Loucy (cell line): ENCODE measurements around the gene NEMP2.

ENCODE experiments used
- H2AFZ ChIP-seq: fragments of 200-600 bp; sonication (generic); 2 replicates; pipeline ENCODE4 v1.6.0; 2016; ENCODE audit warnings: antibody characterized with exemption, mild to moderate bottlenecking, low read length, moderate library complexity
- H3F3A ChIP-seq: fragments of 200-600 bp; 2 replicates; pipeline ENCODE4 v1.6.0; 2016; ENCODE audit warnings: antibody characterized with exemption, low read depth, mild to moderate bottlenecking
- H3K27me3 ChIP-seq: fragments of 200-600 bp; sonication (generic); 2 replicates; pipeline ENCODE4 v1.6.1; 2014; ENCODE audit warnings: low read length, mild to moderate bottlenecking; ENCODE audit not compliant: insufficient read depth, poor library complexity, severe bottlenecking
- H3K36me3 ChIP-seq: fragments of 200-600 bp; sonication (generic); 2 replicates; pipeline ENCODE4 v1.6.1; 2016; ENCODE audit warnings: low read length; ENCODE audit not compliant: insufficient read depth
- H3K4me1 ChIP-seq: fragments of 200-600 bp; sonication (generic); 2 replicates; pipeline ENCODE4 v1.5.1; 2014; ENCODE audit warnings: low read length, mild to moderate bottlenecking; ENCODE audit not compliant: insufficient read depth, poor library complexity, severe bottlenecking
- H3K4me2 ChIP-seq: fragments of 200-600 bp; sonication (generic); 2 replicates; pipeline ENCODE4 v1.6.0; 2014; ENCODE audit warnings: antibody characterized with exemption, low read length, low read depth, mild to moderate bottlenecking; ENCODE audit not compliant: poor library complexity, severe bottlenecking
- H3K4me3 ChIP-seq: fragments of 200-600 bp; sonication (generic); 2 replicates; pipeline ENCODE4 v1.5.1; 2014; ENCODE audit warnings: low read length, mild to moderate bottlenecking, mixed read lengths; ENCODE audit not compliant: poor library complexity, severe bottlenecking
- H3K79me2 ChIP-seq: fragments of 200-600 bp; sonication (generic); 2 replicates; pipeline ENCODE4 v1.6.1; 2014; ENCODE audit warnings: low read length; ENCODE audit not compliant: insufficient read depth
- H3K9ac ChIP-seq: fragments of 200-600 bp; sonication (generic); 2 replicates; pipeline ENCODE4 v1.6.0; 2014; ENCODE audit warnings: mild to moderate bottlenecking, low read depth, low read length, moderate library complexity; ENCODE audit not compliant: poor library complexity, severe bottlenecking
- H3K9me2 ChIP-seq: fragments of 200-600 bp; sonication (generic); replicated peaks from 2 replicates; pipeline ENCODE4 v1.6.1; 2016; ENCODE audit warnings: low read depth, low read length, mixed read lengths
- H3K9me3 ChIP-seq: fragments of 200-600 bp; sonication (generic); 2 replicates; pipeline ENCODE4 v1.6.1; 2014; ENCODE audit warnings: mild to moderate bottlenecking, antibody characterized with exemption, low read length, low read depth; ENCODE audit not compliant: insufficient read depth
- H4K20me1 ChIP-seq: fragments of 200-600 bp; sonication (generic); 2 replicates; pipeline ENCODE4 v1.6.0; 2014; ENCODE audit warnings: antibody characterized with exemption, low read length, mild to moderate bottlenecking; ENCODE audit not compliant: insufficient read depth, poor library complexity, severe bottlenecking
- EZH2phosphoT487 ChIP-seq: fragments of 200-600 bp; IDR thresholded peaks from 2 replicates; pipeline ENCODE4 v1.6.1; 2018; ENCODE audit warnings: antibody characterized with exemption, mild to moderate bottlenecking, moderate library complexity, borderline replicate concordance
- TF ChIP-seq, protein P1 (sequence below): fragments of 200-600 bp; sonication (generic); conservative IDR thresholded peaks from 2 replicates; pipeline ENCODE4 v1.5.1; 2014; ENCODE audit warnings: mild to moderate bottlenecking, antibody characterized with exemption, low read length

Gene NEMP2

DNA sequence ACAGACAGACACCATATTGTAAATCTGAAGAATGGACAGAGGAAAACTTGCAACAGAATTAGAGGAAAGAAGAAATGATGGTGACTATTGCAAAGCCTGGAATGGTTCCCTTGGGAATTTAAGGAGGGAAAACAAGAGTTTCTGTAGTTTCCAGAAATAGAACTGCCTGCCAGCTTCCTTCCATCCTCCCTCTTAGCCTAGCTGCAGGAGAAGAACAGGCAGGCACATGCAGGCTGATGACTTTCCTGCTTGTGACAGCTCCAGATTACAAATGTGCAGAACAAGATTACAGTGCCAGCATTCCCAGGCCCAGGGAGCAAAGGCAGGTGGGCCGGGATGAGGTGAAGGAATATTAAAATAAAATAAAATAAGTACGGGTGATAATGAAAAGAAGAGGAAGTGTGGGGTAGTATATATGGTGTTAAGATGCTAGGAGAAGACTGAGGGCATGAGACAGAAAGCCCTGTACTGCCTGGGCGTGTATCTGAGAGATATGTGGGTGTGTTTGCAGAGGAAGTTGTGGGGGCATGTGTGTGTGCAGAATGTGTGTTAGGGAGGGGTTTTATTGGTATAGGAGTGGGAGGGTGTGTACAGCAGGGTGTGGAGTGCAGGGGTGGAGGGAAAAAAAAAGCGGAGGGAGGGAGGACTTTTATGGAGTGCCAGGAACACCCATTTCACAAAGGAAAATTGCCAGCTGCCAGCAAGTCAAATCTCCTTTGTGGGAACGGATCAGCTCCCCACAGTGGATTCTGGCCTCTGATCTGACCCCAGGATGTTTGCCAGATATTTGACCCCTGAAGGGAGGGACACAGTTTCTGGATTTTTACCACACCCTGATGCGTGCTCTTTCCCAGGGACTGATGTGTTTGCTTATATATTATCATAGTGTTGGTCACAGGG lies 43.9 kb upstream of the NEMP2 start:
- Histone ChIP-seq H3K4me1 (peaks cover 11% of the 10 kb centered on the region), H3K9me2 (no peaks in the 10 kb centered on the region), H2AFZ (0 out of 2 replicates have a peak overlapping the region, but pooled peaks have one; percentile 48), H3K9ac (no peak overlapping the region), H3K27me3 (no peaks in the 10 kb centered on the region), H3K4me2 (peak overlapping the region; percentile 60), H3F3A (no peaks in the 10 kb centered on the region), H3K36me3 (no peaks in the 10 kb centered on the region), H3K79me2 (no peaks in the 10 kb centered on the region), H3K4me3 (no peak overlapping the region), H3K9me3 (no peaks in the 10 kb centered on the region), H4K20me1 (no peaks in the 10 kb centered on the region)
- TF ChIP-seq EZH2phosphoT487 = no peak
- TF ChIP-seq, protein P1, sequence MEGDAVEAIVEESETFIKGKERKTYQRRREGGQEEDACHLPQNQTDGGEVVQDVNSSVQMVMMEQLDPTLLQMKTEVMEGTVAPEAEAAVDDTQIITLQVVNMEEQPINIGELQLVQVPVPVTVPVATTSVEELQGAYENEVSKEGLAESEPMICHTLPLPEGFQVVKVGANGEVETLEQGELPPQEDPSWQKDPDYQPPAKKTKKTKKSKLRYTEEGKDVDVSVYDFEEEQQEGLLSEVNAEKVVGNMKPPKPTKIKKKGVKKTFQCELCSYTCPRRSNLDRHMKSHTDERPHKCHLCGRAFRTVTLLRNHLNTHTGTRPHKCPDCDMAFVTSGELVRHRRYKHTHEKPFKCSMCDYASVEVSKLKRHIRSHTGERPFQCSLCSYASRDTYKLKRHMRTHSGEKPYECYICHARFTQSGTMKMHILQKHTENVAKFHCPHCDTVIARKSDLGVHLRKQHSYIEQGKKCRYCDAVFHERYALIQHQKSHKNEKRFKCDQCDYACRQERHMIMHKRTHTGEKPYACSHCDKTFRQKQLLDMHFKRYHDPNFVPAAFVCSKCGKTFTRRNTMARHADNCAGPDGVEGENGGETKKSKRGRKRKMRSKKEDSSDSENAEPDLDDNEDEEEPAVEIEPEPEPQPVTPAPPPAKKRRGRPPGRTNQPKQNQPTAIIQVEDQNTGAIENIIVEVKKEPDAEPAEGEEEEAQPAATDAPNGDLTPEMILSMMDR = no peak

DNA sequence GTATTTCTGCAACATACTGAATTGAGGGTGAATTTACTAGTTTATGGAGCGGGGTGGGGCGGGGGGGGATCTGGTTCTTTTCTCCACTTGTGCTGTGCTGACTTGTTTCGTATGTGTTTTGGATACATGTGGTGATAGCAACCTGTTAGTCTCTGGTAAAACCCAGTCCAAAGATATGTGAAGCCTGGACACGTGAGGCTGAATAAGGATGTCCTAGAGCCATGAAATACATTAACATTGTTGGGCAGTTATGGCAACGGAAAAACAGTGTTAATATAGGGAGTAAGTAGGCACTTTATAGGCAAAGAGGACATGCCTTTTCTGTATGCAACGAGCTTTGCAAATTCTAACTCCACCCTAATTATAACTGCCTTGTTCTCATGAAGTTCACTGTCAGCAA lies 42.1 kb upstream of the NEMP2 start:
- H3K9ac ChIP-seq = no peak overlapping the region
- H3K4me2 ChIP-seq = no peak overlapping the region
- H3K9me3 ChIP-seq = no peaks in the 10 kb centered on the region
- H3F3A ChIP-seq = no peaks in the 10 kb centered on the region
- no peaks in the 10 kb centered on the region for H3K79me2 ChIP-seq
- no peaks in the 10 kb centered on the region for H3K36me3 ChIP-seq
- no peak overlapping the region for H2AFZ ChIP-seq
- no peaks in the 10 kb centered on the region for H4K20me1 ChIP-seq
- no peaks in the 10 kb centered on the region for H3K27me3 ChIP-seq
- no peaks in the 10 kb centered on the region for H3K9me2 ChIP-seq
- TF ChIP-seq, protein P1 = no peak
- TF ChIP-seq EZH2phosphoT487 = no peak
- no peak overlapping the region for H3K4me3 ChIP-seq
- peaks cover 17% of the 10 kb centered on the region for H3K4me1 ChIP-seq

DNA sequence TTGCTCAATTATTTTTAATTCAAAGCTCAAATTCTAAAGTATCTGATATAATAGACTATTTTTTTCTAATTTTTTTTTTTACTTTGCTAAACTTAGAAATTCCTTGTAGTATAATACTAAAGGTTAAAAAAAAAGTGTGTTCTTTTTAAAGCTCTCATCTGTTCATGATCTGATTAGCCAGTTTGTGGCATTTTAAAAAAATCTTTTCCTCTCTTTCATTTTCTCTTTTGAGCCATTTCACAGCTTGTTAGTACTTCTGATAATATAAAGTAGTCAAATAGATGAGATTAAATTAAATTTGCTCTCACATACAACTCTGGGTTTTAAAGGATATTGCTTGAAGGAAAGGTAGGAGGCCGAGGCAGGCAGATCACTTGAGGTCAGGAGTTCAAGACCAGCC lies 40.7 kb upstream of the NEMP2 start:
- Histone ChIP-seq H3K9ac (no peak overlapping the region), H3K36me3 (no peaks in the 10 kb centered on the region), H3K4me1 (peaks cover 17% of the 10 kb centered on the region), H4K20me1 (no peaks in the 10 kb centered on the region), H3K79me2 (no peaks in the 10 kb centered on the region), H3K9me3 (no peaks in the 10 kb centered on the region), H3F3A (no peaks in the 10 kb centered on the region), H3K9me2 (no peaks in the 10 kb centered on the region), H3K4me2 (no peak overlapping the region), H3K4me3 (no peak overlapping the region), H2AFZ (no peak overlapping the region), H3K27me3 (no peaks in the 10 kb centered on the region)
- no peak for TF ChIP-seq EZH2phosphoT487
- TF ChIP-seq, protein P1 = no peak
